Immature natural killer cell (primary cell): Measurements from ENCODE around the gene PDIA5. TPM values are rescaled to one million over a fixed set of nuclear protein-coding genes. Genes with fewer than 3 reads are reported as not detected.

ENCODE experiments used
- DNase-seq, 3 donors: peaks; one replicate each; pipeline ENCODE4 v3.0.0; 2022; ENCODE audit warnings: mixed read lengths in 1 of 3
- H3K27ac Mint-ChIP-seq, 6 donors: one replicate each; pipeline ENCODE4 v1.8.0; 2020; ENCODE audit warnings: mixed read lengths in 6 of 6, mild to moderate bottlenecking in 5 of 6, inconsistent platforms in 4 of 6, moderate library complexity in 3 of 6
- H3K27me3 Mint-ChIP-seq, 3 donors: one replicate each; pipeline ENCODE4 v1.8.0; 2020 to 2021; ENCODE audit warnings: low read depth in 3 of 3, mild to moderate bottlenecking in 3 of 3, mixed read lengths in 3 of 3, moderate library complexity in 3 of 3, inconsistent platforms in 1 of 3
- H3K36me3 Mint-ChIP-seq, 3 donors: one replicate each; pipeline ENCODE4 v1.8.0; 2020; ENCODE audit warnings: mixed read lengths in 3 of 3, inconsistent platforms in 2 of 3, mild to moderate bottlenecking in 2 of 3
- H3K4me1 Mint-ChIP-seq, 2 donors: one replicate each; pipeline ENCODE4 v1.8.0; 2020; ENCODE audit warnings: inconsistent platforms in 2 of 2, mild to moderate bottlenecking in 2 of 2, mixed read lengths in 2 of 2, moderate library complexity in 1 of 2
- H3K4me3 Mint-ChIP-seq, 5 donors: one replicate each; pipeline ENCODE4 v1.8.0; 2020; ENCODE audit warnings: mild to moderate bottlenecking in 5 of 5, mixed read lengths in 5 of 5, inconsistent platforms in 3 of 5, moderate library complexity in 3 of 5
- H3K9me3 Mint-ChIP-seq, 6 donors: one replicate each; pipeline ENCODE4 v1.8.0; 2020; ENCODE audit warnings: mild to moderate bottlenecking in 6 of 6, mixed read lengths in 6 of 6, inconsistent platforms in 4 of 6, moderate library complexity in 3 of 6
- polyA plus RNA-seq, 3 donors: library from polyadenylated mRNA; unstranded; fragments of 300-500 nt; fragmentation: Illumina TruSeq; gene quantifications; one replicate each; pipeline ENCODE4 v1.2.3, GENCODE V29; 2021

Gene PDIA5
- polyA plus RNA-seq, 3 donors from 2014 or later: 0.74 to 1.3 TPM; not detected in 1

- Mint-ChIP-seq H3K27me3 (peaks cover 11 to 26% (median 14%) of the 10 kb centered on the region in 3 donors), H3K4me1 (peaks cover 8 to 11% of the 10 kb centered on the region in 2 donors), H3K27ac (no peak overlapping the region), H3K4me3 (no peak overlapping the region), H3K36me3 (no peaks in the 10 kb centered on the region), H3K9me3 (no peaks in the 10 kb centered on the region)
- no peak for DNase-seq
Observed at GRCh38 chr3:123031051-123031450, 35.8 kb upstream of the PDIA5 start.

GRCh38 chr3:123032057-123032456 is 34.8 kb upstream of the PDIA5 start:
- Mint-ChIP-seq H3K4me1 (peaks cover 8% of the 10 kb centered on the region in 2 donors), H3K27me3 (peaks cover 10 to 24% (median 13%) of the 10 kb centered on the region in 3 donors), H3K27ac (no peak overlapping the region), H3K9me3 (no peaks in the 10 kb centered on the region), H3K4me3 (no peak overlapping the region), H3K36me3 (no peaks in the 10 kb centered on the region)
- no peak for DNase-seq

- no peak overlapping the region for H3K4me3 Mint-ChIP-seq
- H3K36me3 Mint-ChIP-seq: no peaks in the 10 kb centered on the region
- DNase-seq: no peak
- H3K27me3 Mint-ChIP-seq: peaks cover 4 to 14% (median 5%) of the 10 kb centered on the region in 3 donors
- H3K27ac Mint-ChIP-seq: no peak overlapping the region
- no peaks in the 10 kb centered on the region for H3K4me1 Mint-ChIP-seq
- no peaks in the 10 kb centered on the region for H3K9me3 Mint-ChIP-seq
Observed at GRCh38 chr3:123034120-123034519, 32.7 kb upstream of the PDIA5 start.

GRCh38 chr3:123034996-123035395 is 31.8 kb upstream of the PDIA5 start:
- H3K27me3 Mint-ChIP-seq: peaks cover 3 to 11% (median 6%) of the 10 kb centered on the region in 3 donors

GRCh38 chr3:123036352-123037014 is 30.3 kb upstream of the PDIA5 start:
- H3K4me3 Mint-ChIP-seq: no peak overlapping the region
- H3K9me3 Mint-ChIP-seq: no peaks in the 10 kb centered on the region
- no peak for DNase-seq
- peaks cover 3 to 14% (median 7%) of the 10 kb centered on the region in 3 donors for H3K27me3 Mint-ChIP-seq
- H3K4me1 Mint-ChIP-seq: no peaks in the 10 kb centered on the region
- H3K36me3 Mint-ChIP-seq: no peaks in the 10 kb centered on the region
- no peak overlapping the region for H3K27ac Mint-ChIP-seq

More at GRCh38 chr3:123034996-123035395, 31.8 kb upstream of the PDIA5 start:
- DNase-seq: no peak
- H3K27ac Mint-ChIP-seq: no peak overlapping the region
- no peaks in the 10 kb centered on the region for H3K9me3 Mint-ChIP-seq
- H3K4me1 Mint-ChIP-seq: no peaks in the 10 kb centered on the region
- H3K4me3 Mint-ChIP-seq: no peak overlapping the region
- H3K36me3 Mint-ChIP-seq: no peaks in the 10 kb centered on the region

- H3K27me3 Mint-ChIP-seq: peaks cover 6 to 14% (median 7%) of the 10 kb centered on the region in 3 donors
Observed at GRCh38 chr3:123037015-123037375, 29.8 kb upstream of the PDIA5 start.

GRCh38 chr3:123038751-123039150 is 28.1 kb upstream of the PDIA5 start:
- Mint-ChIP-seq H3K9me3 (no peaks in the 10 kb centered on the region), H3K4me3 (no peak overlapping the region), H3K27ac (no peak overlapping the region), H3K36me3 (no peaks in the 10 kb centered on the region), H3K27me3 (peaks cover 7 to 20% (median 8%) of the 10 kb centered on the region in 3 donors), H3K4me1 (no peaks in the 10 kb centered on the region)
- DNase-seq: no peak

More at GRCh38 chr3:123037015-123037375, 29.8 kb upstream of the PDIA5 start:
- H3K36me3 Mint-ChIP-seq: no peaks in the 10 kb centered on the region
- no peaks in the 10 kb centered on the region for H3K9me3 Mint-ChIP-seq
- no peak for DNase-seq
- no peak overlapping the region for H3K27ac Mint-ChIP-seq
- H3K4me3 Mint-ChIP-seq: no peak overlapping the region
- no peaks in the 10 kb centered on the region for H3K4me1 Mint-ChIP-seq

GRCh38 chr3:123039178-123039577 is 27.6 kb upstream of the PDIA5 start:
- Mint-ChIP-seq H3K4me3 (no peak overlapping the region), H3K27me3 (peaks cover 7 to 22% (median 8%) of the 10 kb centered on the region in 3 donors), H3K36me3 (no peaks in the 10 kb centered on the region), H3K27ac (no peak overlapping the region), H3K9me3 (no peaks in the 10 kb centered on the region), H3K4me1 (no peaks in the 10 kb centered on the region)
- no peak for DNase-seq

- Mint-ChIP-seq H3K27ac (no peak overlapping the region), H3K4me1 (no peaks in the 10 kb centered on the region), H3K36me3 (no peaks in the 10 kb centered on the region), H3K4me3 (no peak overlapping the region), H3K27me3 (peaks cover 8 to 14% (median 8%) of the 10 kb centered on the region in 3 donors), H3K9me3 (no peaks in the 10 kb centered on the region)
- DNase-seq: no peak
Observed at GRCh38 chr3:123042413-123042812, 24.4 kb upstream of the PDIA5 start.

- peaks cover 4 to 12% (median 5%) of the 10 kb centered on the region in 3 donors for H3K27me3 Mint-ChIP-seq
- no peaks in the 10 kb centered on the region for H3K4me1 Mint-ChIP-seq
- H3K36me3 Mint-ChIP-seq: no peaks in the 10 kb centered on the region
- DNase-seq: no peak
- no peak overlapping the region for H3K4me3 Mint-ChIP-seq
- no peaks in the 10 kb centered on the region for H3K9me3 Mint-ChIP-seq
- no peak overlapping the region for H3K27ac Mint-ChIP-seq
Observed at GRCh38 chr3:123044981-123045763, 21.7 kb upstream of the PDIA5 start.

GRCh38 chr3:123046262-123047061 is 20.4 kb upstream of the PDIA5 start:
- Mint-ChIP-seq H3K36me3 (no peaks in the 10 kb centered on the region), H3K4me3 (no peak overlapping the region), H3K27me3 (peaks cover 2 to 9% (median 5%) of the 10 kb centered on the region in 3 donors), H3K9me3 (no peaks in the 10 kb centered on the region), H3K27ac (no peak overlapping the region), H3K4me1 (no peaks in the 10 kb centered on the region)
- no peak for DNase-seq

GRCh38 chr3:123047062-123047319 is 19.8 kb upstream of the PDIA5 start:
- Mint-ChIP-seq H3K4me1 (no peaks in the 10 kb centered on the region), H3K27me3 (peaks cover 1 to 9% (median 2%) of the 10 kb centered on the region in 3 donors), H3K4me3 (no peak overlapping the region), H3K36me3 (no peaks in the 10 kb centered on the region), H3K27ac (no peak overlapping the region), H3K9me3 (no peaks in the 10 kb centered on the region)
- DNase-seq: no peak

GRCh38 chr3:123048480-123049237 is 18.2 kb upstream of the PDIA5 start:
- no peaks in the 10 kb centered on the region for H3K4me1 Mint-ChIP-seq
- H3K4me3 Mint-ChIP-seq: no peak overlapping the region
- H3K27me3 Mint-ChIP-seq: peaks cover 0 to 3% (median 2%) of the 10 kb centered on the region in 3 donors
- H3K9me3 Mint-ChIP-seq: no peaks in the 10 kb centered on the region
- DNase-seq: no peak
- H3K27ac Mint-ChIP-seq: no peak overlapping the region
- no peaks in the 10 kb centered on the region for H3K36me3 Mint-ChIP-seq
